Fibroblast of lung (primary cell): Measurements from ENCODE around the gene MAML2. TPM values are rescaled to one million over a fixed set of nuclear protein-coding genes. Genes with fewer than 3 reads are reported as not detected.
A peak's percentile ranks its signal among the peaks of the same experiment; 100 is the strongest.

Source experiments
- DNase-seq, 2 donors: peaks; one replicate each; pipeline versions ENCODE4 v3.0.0 to v3.0.0-alpha.2; 2010; ENCODE audit warnings: low read depth in 2 of 2
- H2AFZ ChIP-seq: 2 replicates; pipeline ENCODE4 v1.5.1; 2012; ENCODE audit warnings: low read length, control low read depth, inconsistent platforms
- H3K27ac ChIP-seq: 2 replicates; pipeline ENCODE4 v1.5.1; 2011; ENCODE audit warnings: low read length, control low read depth; ENCODE audit not compliant: insufficient read depth
- H3K27me3 ChIP-seq: 2 replicates; pipeline ENCODE4 v1.5.1; 2011; ENCODE audit warnings: mild to moderate bottlenecking, low read length; ENCODE audit not compliant: control insufficient read depth, insufficient read depth
- H3K36me3 ChIP-seq: 2 replicates; pipeline ENCODE4 v1.5.1; 2011; ENCODE audit warnings: low read length; ENCODE audit not compliant: control insufficient read depth, insufficient read depth
- H3K4me1 ChIP-seq: 2 replicates; pipeline ENCODE4 v1.5.1; 2011; ENCODE audit warnings: low read length; ENCODE audit not compliant: control insufficient read depth, insufficient read depth; ENCODE audit errors: extremely low read depth
- H3K4me2 ChIP-seq: 2 replicates; pipeline ENCODE4 v1.5.1; 2011; ENCODE audit warnings: low read length, control low read depth; ENCODE audit not compliant: insufficient read depth; ENCODE audit errors: extremely low read depth
- H3K4me3 ChIP-seq, 4 experiments: fragments of 200-600 bp in 1 of 4; sonication (generic) in 1 of 4; replicated peaks in 1 of 4; 2 replicates each; pipeline ENCODE4 v1.5.1; 2011 to 2016; ENCODE audit warnings: low read length in 4 of 4, low read depth in 3 of 4, mild to moderate bottlenecking in 3 of 4, control low read depth in 2 of 4, inconsistent platforms in 1 of 4, mixed read lengths in 1 of 4; ENCODE audit not compliant: insufficient read depth in 1 of 4; ENCODE audit errors: control extremely low read depth in 1 of 4
- H3K79me2 ChIP-seq: 2 replicates; pipeline ENCODE4 v1.5.1; 2012; ENCODE audit warnings: mild to moderate bottlenecking, low read length, inconsistent platforms; ENCODE audit not compliant: control insufficient read depth, insufficient read depth
- H3K9ac ChIP-seq: 2 replicates; pipeline ENCODE4 v1.5.1; 2011; ENCODE audit warnings: mild to moderate bottlenecking, low read length, control low read depth; ENCODE audit not compliant: insufficient read depth
- H3K9me3 ChIP-seq: 2 replicates; pipeline ENCODE4 v1.5.1; 2012; ENCODE audit warnings: low read depth, low read length; ENCODE audit not compliant: control insufficient read depth, insufficient read depth
- H4K20me1 ChIP-seq: 2 replicates; pipeline ENCODE4 v1.5.1; 2011; ENCODE audit warnings: low read length; ENCODE audit not compliant: control insufficient read depth, insufficient read depth; ENCODE audit errors: extremely low read depth
- EZH2 ChIP-seq: IDR thresholded peaks from 2 replicates; pipeline ENCODE4 v1.5.1; 2012; ENCODE audit warnings: low read length, control low read depth, mild to moderate bottlenecking; ENCODE audit errors: missing control alignments
- polyA plus RNA-seq, 2 donors: library from polyadenylated mRNA; depleted of rRNA in 1 of 2; stranded (reverse) in 1 of 2; unstranded in 1 of 2; fragments of >200 nt; gene quantifications; 2 replicates each; pipeline ENCODE4 v1.2.1, GENCODE V29; 2011 to 2012; ENCODE audit warnings: missing spikeins in 1 of 2
- total RNA-seq: library from RNA; depleted of rRNA; stranded (reverse); fragments of >200 nt; gene quantifications from 2 replicates; pipeline ENCODE4 v1.2.1, GENCODE V29; 2014
- TF ChIP-seq, protein P1 (sequence below), 2 donors: IDR thresholded peaks in 1 of 2; conservative IDR thresholded peaks in 1 of 2; 1 replicate in 1 of 2; 2 replicates in 1 of 2; pipeline ENCODE4 v1.5.1; 2011 to 2012; ENCODE audit warnings: low read length in 2 of 2, control low read depth in 1 of 2, inconsistent platforms in 1 of 2, low read depth in 1 of 2, mild to moderate bottlenecking in 1 of 2

MAML2 gene
- total and polyA plus RNA-seq, 2 donors (not counting 1 experiment from before 2014, with no cell fraction given) = 13.0 to 19.0 TPM

DNA sequence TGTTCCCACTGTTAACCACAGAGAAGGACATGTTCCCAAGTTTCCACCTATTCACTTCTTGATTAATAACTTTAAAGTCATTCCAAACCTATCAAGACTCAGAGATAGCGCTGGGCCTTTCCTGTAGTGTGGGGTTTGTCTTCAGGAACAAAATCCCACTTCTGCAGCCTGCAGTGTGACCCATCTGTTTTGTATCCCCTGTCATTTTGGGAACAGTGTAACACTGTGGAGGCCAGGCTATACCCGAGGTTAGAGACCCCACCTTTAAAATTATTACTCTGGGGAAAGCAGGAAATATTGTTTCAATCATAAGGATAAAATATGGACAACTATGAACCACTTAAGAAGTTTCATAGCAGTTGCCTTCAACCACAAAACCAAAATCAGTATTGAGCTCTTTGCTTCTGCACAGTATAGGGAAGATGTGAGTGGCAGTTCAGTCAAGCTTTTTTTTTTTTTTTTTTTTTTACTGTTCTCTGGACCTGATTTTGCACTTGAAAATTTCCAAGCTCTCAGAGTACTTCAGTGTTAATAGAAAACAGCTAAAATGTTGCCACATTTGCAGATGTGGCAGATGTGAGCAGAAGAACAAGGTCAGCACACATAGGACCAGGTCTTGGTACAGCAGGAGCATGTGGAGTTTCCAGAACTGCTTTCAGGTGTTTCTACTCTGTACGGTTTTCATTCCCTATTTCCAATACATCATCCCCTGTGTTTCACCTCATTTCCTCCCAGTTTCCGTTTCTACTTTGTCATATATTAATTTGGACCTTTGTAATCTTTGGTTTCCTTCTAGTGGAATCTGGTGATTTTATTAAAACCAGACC, 121.5 kb downstream of the MAML2 start:
- no peak overlapping the region for H3K4me3 ChIP-seq
- H3K4me2 ChIP-seq = no peak overlapping the region
- no peak overlapping the region for H3K9ac ChIP-seq
- H3K4me1 ChIP-seq = peaks cover 4% of the 10 kb centered on the region
- H3K27ac ChIP-seq = no peak overlapping the region
- H3K79me2 ChIP-seq = peaks cover 7% of the 10 kb centered on the region
- no peak for DNase-seq
- no peaks in the 10 kb centered on the region for H3K27me3 ChIP-seq
- TF ChIP-seq EZH2 = no peak
- TF ChIP-seq, protein P1, sequence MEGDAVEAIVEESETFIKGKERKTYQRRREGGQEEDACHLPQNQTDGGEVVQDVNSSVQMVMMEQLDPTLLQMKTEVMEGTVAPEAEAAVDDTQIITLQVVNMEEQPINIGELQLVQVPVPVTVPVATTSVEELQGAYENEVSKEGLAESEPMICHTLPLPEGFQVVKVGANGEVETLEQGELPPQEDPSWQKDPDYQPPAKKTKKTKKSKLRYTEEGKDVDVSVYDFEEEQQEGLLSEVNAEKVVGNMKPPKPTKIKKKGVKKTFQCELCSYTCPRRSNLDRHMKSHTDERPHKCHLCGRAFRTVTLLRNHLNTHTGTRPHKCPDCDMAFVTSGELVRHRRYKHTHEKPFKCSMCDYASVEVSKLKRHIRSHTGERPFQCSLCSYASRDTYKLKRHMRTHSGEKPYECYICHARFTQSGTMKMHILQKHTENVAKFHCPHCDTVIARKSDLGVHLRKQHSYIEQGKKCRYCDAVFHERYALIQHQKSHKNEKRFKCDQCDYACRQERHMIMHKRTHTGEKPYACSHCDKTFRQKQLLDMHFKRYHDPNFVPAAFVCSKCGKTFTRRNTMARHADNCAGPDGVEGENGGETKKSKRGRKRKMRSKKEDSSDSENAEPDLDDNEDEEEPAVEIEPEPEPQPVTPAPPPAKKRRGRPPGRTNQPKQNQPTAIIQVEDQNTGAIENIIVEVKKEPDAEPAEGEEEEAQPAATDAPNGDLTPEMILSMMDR (conservative IDR thresholded peaks at IDR 0.05 in 1 of 2, IDR thresholded peaks at IDR 0.05 in 1 of 2; ENCODE audit: low read depth in 1 of 2, low read length in 2 of 2) = no peak
- H4K20me1 ChIP-seq = no peaks in the 10 kb centered on the region
- no peaks in the 10 kb centered on the region for H3K36me3 ChIP-seq
- no peak overlapping the region for H2AFZ ChIP-seq
- H3K9me3 ChIP-seq = no peaks in the 10 kb centered on the region

DNA sequence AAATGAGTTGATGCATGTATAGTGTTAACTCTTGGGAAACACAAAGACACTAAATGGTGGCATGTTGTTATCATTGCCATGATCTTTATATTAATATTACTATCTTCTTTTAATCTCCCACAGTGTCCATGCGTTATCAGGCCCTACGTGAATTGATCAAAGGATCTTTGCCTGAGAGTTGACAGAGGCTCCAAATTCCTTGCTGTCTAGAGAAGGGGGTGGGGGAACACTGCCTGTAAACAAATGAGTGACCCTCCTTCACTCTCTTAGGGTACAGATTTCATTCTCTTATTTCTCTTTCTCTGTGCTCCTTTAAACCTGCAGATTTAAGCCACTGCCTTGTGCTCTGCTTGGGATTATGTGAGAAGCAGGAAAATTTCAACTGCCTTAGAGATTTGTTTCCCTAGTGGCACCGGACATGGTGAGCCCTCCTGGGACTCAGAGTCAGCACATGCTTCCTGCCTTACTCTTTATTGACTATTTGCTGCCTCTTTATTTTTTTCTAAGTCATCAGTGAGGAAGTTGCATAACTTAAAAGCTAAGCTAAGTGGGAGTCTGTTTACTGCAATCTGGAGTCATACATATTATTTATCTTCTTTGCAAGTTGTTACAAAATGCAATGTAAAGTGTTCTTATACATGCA, 122.9 kb downstream of the MAML2 start:
- Histone ChIP-seq H3K36me3 (no peaks in the 10 kb centered on the region), H3K4me1 (peaks cover 12% of the 10 kb centered on the region), H3K9ac (no peak overlapping the region), H3K9me3 (no peaks in the 10 kb centered on the region), H3K27me3 (no peaks in the 10 kb centered on the region), H3K4me3 (no peak overlapping the region), H2AFZ (no peak overlapping the region), H3K4me2 (no peak overlapping the region), H3K27ac (no peak overlapping the region), H3K79me2 (peaks cover 7% of the 10 kb centered on the region), H4K20me1 (no peaks in the 10 kb centered on the region)
- no peak for TF ChIP-seq EZH2
- TF ChIP-seq, protein P1 (conservative IDR thresholded peaks at IDR 0.05 in 1 of 2, IDR thresholded peaks at IDR 0.05 in 1 of 2; ENCODE audit: low read depth in 1 of 2, low read length in 2 of 2) = no peak
- DNase-seq = peak in 1 of 2 donors; percentile 56

DNA sequence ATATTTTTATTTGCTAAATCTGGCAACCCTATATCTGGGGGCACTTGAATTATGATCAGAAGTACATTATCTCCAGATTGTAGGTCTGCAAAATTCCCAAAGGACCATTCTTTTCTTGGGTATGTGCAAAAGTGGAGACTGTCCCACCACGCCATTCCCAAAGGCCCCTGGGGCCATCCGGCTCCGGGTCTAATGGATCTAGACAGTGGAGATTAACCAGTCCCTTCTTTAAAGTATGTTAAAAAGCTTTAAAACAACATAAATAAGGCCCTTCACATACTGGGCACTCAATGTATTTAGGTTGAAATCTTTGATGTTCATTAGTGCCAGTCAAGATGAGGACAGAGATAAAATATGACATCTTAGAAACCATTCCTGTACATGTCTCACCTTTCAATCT, 124.1 kb downstream of the MAML2 start:
- Histone ChIP-seq H3K79me2 (peaks cover 11% of the 10 kb centered on the region), H3K4me3 (no peak overlapping the region), H3K36me3 (no peaks in the 10 kb centered on the region), H3K9ac (no peak overlapping the region), H4K20me1 (no peaks in the 10 kb centered on the region), H3K4me1 (peaks cover 19% of the 10 kb centered on the region), H3K4me2 (no peak overlapping the region), H3K9me3 (no peaks in the 10 kb centered on the region), H3K27me3 (no peaks in the 10 kb centered on the region), H3K27ac (no peak overlapping the region), H2AFZ (no peak overlapping the region)
- TF ChIP-seq EZH2 = no peak
- TF ChIP-seq, protein P1 (conservative IDR thresholded peaks at IDR 0.05 in 1 of 2, IDR thresholded peaks at IDR 0.05 in 1 of 2; ENCODE audit: low read depth in 1 of 2, low read length in 2 of 2) = no peak
- DNase-seq = no peak
